ENCODE measurements around the gene PRDM10.
"Not testable (repeated sequence)": the region's sequence is repeated elsewhere in the genome, so short reads cannot be mapped to it uniquely, and the experiment has no call there.

The PRDM10 gene, protein sequence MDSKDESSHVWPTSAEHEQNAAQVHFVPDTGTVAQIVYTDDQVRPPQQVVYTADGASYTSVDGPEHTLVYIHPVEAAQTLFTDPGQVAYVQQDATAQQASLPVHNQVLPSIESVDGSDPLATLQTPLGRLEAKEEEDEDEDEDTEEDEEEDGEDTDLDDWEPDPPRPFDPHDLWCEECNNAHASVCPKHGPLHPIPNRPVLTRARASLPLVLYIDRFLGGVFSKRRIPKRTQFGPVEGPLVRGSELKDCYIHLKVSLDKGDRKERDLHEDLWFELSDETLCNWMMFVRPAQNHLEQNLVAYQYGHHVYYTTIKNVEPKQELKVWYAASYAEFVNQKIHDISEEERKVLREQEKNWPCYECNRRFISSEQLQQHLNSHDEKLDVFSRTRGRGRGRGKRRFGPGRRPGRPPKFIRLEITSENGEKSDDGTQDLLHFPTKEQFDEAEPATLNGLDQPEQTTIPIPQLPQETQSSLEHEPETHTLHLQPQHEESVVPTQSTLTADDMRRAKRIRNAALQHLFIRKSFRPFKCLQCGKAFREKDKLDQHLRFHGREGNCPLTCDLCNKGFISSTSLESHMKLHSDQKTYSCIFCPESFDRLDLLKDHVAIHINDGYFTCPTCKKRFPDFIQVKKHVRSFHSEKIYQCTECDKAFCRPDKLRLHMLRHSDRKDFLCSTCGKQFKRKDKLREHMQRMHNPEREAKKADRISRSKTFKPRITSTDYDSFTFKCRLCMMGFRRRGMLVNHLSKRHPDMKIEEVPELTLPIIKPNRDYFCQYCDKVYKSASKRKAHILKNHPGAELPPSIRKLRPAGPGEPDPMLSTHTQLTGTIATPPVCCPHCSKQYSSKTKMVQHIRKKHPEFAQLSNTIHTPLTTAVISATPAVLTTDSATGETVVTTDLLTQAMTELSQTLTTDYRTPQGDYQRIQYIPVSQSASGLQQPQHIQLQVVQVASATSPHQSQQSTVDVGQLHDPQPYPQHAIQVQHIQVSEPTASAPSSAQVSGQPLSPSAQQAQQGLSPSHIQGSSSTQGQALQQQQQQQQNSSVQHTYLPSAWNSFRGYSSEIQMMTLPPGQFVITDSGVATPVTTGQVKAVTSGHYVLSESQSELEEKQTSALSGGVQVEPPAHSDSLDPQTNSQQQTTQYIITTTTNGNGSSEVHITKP

DNA sequence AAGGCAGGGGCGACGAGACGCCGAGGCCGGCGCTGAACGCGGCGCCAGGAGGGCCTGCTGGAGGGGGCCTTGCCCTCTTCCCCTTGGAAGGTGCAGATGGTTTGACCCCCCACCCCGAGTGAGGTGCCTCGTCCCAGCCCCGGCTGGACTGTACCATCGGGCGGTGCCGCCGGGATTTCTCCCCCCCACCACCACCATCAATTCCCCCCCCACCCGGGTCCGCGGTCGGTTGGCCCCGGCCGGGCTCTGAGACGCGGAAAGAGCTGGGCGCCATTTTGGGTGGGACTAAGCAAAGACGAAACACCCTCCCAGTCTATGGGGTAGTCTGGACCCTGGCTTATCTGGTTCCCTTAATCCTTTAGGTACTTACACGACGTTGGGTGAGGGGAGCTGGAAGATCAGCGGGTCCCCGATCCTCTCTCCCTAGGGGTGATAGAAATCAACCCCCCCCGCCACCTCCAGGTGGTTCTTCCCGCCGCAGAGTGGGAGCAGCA is at the start of gene PRDM10:
Gene PRDM10 (minus strand): TSS at position 484 of the 494 bp plus-strand sequence. CDS start 41,871 bp downstream, outside the sequence.
- peak; percentile 86 for DNase-seq (ENCODE audit: low read depth)

DNA sequence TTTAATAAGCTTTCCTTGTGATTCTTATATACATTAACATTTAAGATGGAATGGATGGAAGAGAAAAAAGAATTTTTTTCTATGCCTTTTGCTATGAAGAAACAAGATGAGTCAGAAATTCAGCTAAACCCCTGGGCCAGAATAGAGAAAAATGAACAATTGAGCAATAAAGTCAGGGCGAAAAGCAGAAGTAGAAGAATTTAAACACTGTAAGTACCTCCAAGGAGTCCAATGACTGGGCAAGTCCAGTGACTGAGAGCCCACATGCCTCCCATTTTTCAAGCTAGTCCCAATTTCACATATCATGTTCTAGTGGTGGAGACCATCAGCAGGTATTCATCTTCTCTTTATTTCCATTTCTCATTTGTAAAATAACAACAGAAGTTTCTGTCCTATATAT is 48.4 kb upstream of the PRDM10 start:
- DNase-seq (ENCODE audit: low read depth): no peak

DNA sequence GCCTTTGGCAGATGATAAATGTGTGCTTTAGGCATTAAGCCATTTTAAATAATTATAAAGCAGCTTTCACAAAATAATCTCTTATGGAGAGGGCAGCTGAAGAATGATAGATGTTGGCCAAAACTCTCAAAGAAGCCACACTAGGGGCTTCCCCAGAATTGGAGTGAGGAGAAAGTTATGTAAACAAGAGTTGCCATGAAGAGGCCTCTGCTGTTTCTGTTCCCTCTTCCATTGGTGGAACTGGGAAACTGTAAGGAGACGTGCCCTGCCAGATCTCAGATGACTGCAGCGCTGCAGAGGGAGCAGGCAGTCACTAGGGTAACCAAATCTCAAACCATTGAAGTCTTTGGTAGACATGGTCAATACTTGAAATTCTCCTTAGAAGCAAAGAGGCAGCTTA is 47.6 kb upstream of the PRDM10 start:
- DNase-seq (ENCODE audit: low read depth): no peak

DNA sequence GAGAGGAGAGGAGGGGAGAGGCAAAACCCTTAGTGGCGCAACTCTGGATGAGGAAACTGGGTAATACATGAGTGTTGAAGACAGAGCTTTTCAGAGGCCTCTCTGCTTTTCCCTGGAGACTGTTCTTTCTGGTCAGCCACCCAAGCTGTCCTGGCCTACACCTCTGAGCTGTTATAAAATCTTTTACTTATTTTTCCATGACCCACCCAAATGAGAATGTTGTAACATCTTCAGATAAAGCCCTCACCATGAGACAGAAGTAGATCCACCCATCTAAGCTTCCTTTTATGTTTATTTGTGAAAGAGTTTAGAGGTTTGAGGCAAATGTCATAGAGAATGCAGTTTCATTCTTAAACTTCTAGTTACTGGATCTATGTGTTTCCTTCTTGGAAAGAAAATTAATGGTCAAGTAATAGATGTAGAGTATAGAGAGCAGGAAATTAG is 46.7 kb upstream of the PRDM10 start:
- no peak for DNase-seq (ENCODE audit: low read depth)

DNA sequence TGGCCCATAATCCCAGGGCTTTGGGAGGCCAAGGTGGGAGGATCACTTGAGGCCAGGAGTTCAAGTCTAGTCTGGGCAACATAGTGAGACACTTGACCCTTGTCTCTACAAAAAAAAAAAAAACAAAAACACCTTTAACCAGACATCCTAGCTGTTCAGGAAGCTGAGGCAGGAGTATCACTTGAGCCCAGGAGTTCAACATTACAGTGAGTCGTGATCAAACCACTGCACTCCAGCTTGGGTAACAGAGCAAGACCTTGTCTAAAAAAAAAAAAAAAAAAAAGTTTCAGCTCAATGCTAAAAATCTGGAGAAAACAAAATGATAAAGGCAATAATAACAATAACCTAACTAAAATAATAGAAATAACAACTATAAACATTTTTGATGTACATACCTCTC is 44.5 kb upstream of the PRDM10 start:
- DNase-seq (ENCODE audit: low read depth): no peak

DNA sequence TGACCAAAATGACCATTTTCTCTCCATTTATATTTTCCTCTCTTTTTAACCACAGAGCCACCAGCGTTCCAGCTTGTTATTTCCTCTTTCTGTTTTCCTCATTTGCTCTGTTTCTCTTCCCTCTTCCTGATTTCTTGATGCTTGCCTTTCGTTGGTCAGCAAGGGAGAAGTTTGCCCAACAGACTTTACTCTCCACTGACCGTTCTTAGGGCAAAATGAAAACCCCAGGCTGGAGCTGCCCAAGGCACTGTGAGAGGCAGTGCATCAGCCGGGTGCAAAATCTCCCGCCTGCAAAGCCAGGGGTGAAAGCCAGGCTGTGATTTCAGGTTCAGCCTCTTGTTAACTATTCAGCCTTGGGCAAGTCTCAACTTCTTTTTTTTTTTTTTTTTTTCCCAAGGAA is 40.9 kb upstream of the PRDM10 start:
- DNase-seq (ENCODE audit: low read depth): no peak

DNA sequence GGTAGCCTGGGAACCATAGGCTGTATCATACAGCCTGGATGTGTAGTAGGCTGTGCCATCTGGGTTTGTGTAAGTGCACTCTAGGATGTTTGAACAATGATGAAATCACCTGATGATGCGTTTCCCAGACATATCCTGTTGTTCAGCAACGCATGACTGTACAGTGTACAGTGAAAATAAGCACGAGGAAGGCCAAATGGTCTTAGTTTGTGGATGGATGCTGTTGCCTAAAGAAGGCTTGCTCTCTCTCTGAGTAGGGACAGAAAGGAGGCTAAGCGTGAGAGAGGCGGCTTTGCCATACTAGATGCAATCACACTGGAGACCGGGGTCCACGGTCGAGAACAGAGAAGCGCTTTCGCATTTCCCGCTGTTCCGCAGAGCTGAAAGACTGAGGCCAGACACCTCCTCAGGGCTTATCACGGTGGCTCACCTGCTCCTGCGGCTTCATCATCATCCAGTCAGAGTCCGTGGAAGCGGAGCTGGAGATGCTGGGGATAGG is 39.5 kb upstream of the PRDM10 start:
- no peak for DNase-seq (ENCODE audit: low read depth)

DNA sequence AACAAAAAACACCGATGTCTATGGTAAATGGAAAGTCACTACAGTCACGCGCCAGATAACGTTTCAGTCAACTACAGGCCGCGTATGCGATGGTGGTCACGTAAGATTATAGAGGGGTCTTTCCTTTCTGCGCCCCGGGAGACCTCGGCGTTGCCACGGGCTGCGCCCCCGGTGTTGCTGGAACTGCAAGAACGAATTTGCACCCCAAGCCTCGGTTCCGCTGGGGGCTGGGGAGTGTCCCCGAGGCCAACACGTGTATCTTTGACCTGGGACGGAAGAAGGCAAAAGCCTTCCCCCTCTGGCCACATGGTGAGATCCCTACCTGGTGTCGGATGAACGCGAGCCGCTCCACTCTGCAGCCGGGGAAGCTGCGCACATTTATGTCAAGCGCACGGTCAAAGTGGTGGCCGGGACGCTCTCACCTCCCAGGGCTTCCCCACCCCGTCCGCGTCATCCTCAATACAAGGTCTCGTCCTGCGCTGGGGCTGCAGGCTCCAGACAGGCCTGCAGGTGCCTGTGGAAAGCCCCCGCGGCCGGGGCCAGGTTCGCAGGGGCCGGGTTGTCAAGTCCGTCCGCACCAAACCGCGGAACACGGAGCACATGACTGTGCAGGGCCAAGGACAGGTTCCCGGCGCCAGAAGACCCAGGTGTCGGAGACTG is 37.8 kb upstream of the PRDM10 start:
- no peak for DNase-seq (ENCODE audit: low read depth)

DNA sequence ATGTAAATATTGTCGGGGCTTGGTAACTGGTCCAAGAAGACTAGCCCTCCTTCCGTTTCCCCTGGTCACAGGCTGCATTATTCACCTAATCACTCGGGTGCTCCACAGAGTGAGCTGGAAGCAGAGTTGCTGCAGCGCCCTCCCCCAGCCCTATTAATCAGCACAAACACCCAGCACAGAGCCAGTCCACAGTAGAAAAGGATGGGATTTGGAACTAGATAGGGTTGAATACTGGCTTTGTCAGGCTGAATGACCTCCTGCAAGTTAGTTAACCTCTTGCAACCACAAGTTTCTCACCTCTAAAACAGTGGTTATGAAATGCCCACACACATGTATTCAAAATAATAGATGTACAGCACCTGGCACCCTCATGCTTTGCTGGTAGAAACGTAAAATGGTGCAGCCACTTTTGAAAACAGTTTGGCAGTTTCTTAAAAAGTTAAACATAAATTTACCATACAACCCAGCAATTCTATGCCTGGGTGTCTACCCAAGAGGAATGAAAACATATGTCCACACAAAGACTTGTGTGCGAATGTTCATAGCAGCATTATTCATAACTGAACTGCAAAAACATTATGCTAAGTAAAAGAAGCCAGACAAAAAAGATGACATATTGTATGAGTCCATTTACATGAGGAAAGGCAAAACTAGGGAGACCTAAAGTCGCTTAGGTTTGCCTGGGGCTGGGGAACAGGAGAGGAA is 35.4 kb upstream of the PRDM10 start:
- no peak for DNase-seq (ENCODE audit: low read depth)

DNA sequence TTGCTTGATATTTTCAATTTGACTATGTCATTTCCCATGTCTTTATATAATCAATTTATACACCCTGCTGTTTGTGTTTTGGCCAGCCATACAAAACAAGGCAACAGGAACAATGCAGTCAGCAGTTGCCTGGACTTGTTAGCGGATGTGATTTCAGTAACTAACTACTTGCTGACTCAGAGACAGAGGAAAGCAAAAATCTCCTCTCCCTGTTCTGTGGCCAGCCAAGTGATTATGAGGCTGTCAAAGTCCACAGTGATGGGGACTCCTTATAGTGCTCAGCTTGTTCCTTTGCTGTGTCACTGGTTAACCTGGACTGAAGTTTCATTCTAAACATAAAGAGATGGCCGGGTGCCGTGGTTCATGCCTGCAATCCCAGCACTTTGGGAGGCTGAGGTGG is 34.4 kb upstream of the PRDM10 start:
- no peak for DNase-seq (ENCODE audit: low read depth)

DNA sequence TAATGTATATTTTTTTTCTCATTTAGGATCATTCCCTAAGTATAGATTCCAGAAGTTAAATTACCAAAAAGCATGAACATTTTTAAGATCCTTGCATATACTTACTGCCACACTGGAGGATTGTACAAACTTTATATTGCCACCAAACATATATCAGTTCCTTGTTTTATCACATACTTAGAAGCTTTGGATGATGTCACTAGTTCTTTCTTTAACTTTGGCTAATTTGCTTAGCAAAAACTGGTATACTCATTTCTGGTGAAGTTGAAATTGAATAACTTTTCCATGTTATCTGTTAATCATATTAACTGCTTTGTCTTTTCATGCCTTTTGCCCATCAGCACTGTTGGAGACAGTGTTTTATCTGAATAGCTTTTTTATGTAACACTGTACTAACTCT is 31.6 kb upstream of the PRDM10 start:
- no peak for DNase-seq (ENCODE audit: low read depth)

DNA sequence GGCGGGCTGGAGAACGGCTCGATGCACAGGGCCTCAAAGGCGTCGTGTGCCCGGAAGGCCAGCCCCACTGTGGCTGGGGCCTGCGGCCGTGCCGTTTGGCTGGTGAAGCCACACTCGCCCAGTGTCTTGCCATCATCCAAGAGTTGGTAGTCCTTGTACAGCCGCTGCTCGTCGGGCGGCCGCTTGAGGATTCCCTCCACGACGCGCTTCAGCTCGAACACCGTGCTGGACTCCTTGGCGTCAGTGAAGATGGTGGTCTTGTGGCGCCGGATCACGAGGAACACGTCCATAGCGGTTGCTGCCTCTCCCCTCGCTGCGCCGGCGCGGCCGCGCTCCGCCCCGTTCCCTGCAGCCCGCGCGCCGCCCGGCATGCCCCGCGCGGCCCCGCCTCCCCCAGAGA is 30.3 kb upstream of the PRDM10 start:
- no peak for DNase-seq (ENCODE audit: low read depth)

DNA sequence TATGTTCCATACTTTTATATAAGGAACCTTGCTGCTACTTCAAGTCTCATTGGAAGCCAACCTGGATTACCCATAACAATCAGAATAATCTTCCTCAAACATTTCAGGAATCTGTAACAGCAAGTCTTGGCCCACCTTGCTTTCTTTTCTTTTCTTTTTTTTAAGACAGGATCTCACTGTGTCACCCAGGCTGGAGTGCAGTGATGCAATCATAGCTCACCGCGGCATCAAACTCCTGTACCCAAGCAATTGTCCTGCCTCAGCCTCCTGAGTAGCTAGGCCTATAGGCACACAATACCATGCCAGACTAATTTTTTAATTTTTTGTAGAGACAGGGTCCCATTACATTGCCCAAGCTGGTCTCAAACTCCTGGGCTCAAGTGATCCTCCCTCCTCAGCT is 29.3 kb upstream of the PRDM10 start:
- no peak for DNase-seq (ENCODE audit: low read depth)

DNA sequence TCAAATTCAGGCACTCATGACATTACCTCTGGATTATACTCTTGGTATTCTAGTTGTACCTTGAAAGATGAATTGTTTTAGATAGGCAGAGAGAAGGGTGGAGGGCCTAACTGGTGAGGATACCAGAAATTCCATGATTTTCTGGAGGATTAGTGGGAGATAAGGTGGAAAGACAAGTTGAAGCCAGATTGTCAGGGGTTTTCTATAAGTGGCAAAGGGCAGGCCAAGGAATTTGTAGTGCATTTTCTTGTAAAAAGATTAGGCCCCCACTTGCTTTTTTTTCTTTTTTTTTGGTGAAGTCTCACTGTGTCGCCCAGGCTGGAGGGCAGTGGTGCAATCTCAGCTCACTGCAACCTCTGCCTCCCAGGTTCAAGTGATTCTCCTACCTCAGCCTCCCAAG is 28.4 kb upstream of the PRDM10 start:
- DNase-seq (ENCODE audit: low read depth): no peak

DNA sequence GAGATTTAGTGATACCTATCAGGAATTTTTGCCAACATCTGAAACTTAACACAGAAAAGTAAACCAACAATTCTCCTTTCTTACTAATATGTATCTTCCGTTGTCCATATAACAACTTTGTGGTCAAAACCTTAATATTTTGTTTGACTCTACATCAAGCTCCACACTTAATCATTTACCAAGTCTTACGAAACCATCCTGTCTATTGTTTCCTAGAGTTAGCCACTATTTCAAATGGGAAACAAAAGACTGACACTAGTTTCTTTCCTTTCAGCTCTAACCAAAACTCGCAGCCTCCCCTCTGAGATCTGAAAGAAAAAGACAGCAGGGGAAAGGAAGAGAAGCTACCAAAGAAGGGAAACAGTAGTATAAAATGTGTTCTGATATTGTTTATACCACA is 26.5 kb upstream of the PRDM10 start:
- no peak for DNase-seq (ENCODE audit: low read depth)

DNA sequence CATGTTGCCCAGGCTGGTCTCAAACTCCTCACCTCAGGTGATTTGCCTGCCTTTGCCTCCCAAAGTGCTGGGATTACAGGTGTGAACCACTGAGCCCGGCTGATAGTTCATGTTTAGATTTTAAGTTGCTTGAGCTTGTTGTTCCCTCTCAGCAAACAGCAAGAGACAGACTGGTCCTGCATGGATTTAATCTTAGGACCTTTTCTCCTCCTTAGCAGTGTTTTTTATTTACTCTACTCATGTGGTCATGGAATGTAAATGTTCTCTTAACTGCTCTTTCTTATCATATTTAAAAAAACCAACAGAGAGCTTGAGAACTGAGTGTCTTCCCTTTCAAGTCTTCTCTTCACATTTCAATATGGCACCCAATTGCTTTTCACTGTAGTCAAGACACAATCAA is 22.7 kb upstream of the PRDM10 start:
- DNase-seq (ENCODE audit: low read depth): no peak

DNA sequence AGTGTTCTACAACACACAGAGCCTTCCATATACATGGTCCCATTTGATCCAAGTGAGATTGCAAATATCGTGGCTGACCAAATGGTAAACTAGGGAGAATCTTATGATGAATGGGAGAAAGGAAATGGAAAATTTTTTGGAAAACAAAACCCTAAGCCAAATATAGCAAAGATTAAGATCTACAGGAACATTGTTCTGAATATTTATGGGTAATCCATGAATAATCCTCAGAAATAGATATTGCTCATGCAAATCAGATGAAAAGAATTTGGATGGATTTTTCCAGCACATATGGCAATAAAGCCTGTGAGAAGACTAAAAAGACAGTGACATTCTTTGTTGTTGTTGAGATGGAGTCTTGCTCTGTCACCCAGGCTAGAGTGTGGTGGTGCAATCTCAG is 21.7 kb upstream of the PRDM10 start:
- DNase-seq (ENCODE audit: low read depth): no peak

DNA sequence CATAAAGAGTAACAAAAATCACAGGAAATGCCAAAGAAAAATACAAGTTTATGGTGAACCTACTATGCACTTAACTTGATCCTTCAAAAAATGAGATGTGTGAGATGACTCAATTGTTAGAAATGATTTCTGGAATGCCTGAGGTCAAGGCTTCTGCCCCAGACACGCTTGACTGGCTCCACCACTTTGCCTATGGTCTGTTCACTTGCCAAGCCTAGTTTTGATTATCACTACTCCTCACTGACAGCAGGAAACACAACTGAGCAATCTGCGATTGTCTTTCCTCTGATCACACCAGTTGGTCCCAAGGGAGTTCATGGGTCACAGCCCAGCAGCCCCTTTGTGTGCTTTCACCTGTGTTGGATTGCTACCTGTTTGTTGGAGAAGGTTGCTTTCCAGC is 20.6 kb upstream of the PRDM10 start:
- DNase-seq (ENCODE audit: low read depth): no peak

DNA sequence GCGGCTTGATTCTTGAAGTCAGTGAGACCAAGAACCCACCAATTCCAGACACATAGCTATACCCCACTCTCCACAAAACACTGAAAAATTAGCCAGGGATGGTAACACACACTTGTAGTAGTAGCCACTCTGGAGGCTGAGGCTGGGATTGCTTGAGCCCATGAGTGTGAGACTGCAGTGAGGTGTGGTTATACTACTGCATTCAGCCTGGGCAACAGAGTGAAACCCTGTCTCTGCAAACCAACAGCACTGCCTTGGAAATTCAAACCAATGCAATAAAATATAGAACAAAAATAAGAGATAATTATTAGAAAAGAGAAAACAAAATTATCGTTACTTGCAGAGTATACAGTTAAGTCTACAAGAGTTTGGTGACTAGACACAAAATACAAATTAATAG is 20.2 kb upstream of the PRDM10 start:
- DNase-seq (ENCODE audit: low read depth): no peak

DNA sequence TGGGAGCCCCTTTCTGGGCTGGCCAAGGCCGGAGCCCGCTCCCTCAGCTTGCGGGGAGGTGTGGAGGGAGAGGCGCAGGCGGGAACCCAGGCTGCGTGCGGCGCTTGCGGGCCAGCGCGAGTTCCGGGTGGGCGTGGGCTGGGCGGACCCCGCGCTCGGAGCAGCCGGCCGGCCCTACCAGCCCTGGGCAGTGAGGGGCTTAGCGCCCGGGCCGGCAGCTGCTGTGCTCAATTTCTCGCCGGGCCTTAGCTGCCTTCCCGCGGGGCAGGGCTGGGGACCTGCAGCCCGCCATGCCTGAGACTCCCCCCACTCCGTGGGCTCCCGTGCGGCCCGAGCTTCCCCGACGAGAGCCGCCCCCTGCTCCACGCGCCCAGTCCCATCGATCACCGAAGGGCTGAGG is 19.0 kb upstream of the PRDM10 start:
- DNase-seq (ENCODE audit: low read depth): not testable (repeated sequence)

DNA sequence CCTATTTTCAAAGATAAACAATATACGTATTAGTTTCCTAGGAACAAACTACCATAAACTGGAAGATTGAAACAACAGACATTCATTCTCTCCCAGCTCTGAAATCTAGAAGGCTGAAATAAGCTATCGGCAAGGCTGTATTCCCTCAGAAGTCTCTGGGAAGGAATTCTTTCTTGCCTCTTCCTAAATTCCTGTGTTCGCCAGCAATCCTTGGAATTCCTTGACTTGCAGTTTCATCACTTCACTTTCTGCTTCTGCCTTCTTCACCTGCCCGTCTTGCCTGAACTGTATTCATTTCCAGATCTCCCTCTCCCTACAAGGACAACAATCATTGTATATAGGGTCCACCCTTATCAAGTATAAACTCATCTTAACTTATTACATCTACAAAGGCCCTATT is 17.7 kb upstream of the PRDM10 start:
- no peak for DNase-seq (ENCODE audit: low read depth)
